Posterior vena cava (tissue), 2 donors: Measurements from ENCODE around the gene SAT2. TPM values are rescaled to one million over a fixed set of nuclear protein-coding genes. Genes with fewer than 3 reads are reported as not detected.

Source experiments
- DNase-seq: peaks from one replicate; pipeline ENCODE4 v3.0.0-alpha.2; 2020; ENCODE audit warnings: low spot score
- intact Hi-C, 2 donors: fragments of 100-400 bp; cut with DNase I; formaldehyde crosslinking; loops; one replicate each; pipeline versions ENCODE4 v1.14.1 to v1.14.2; 2022 to 2023
- long read RNA-seq, 2 donors: library from polyadenylated mRNA; unstranded; transcript quantifications; one replicate each; pipeline ENCODE4 v2.0.0, GENCODE V29; 2020 to 2021
- total RNA-seq, 2 donors: library from RNA; stranded (reverse); fragmentation: NEBNext Ultra II Directional; extraction: Animal tissue kit (Norgen Biotek cat#: 25700); gene quantifications; one replicate each; pipeline ENCODE4 v1.2.1, GENCODE V29; 2021
- donor health status: DM: yes; HTN: yes; CAD: no.
- donor health status: DM: yes; HTN: yes; CAD: no.

The SAT2 gene
- 10 to 100 TPM; 40.7 to 63.3 TPM for total RNA-seq
- long read RNA-seq, donor 1, partial matches to known transcripts: 2 of 16 reads
- long read RNA-seq, donor 1, other reads (novel, unspliced or antisense): 1 of 16 reads
- long read RNA-seq, donor 2, transcript SAT2-201 (6 exons, 946 nt): minor isoform, 7 of 35 reads
- long read RNA-seq, donor 2, transcript SAT2-202 (6 exons, 974 nt): major isoform, 16 of 35 reads
- long read RNA-seq, donor 2, partial matches to known transcripts: 3 of 35 reads
- long read RNA-seq, donor 2, other reads (novel, unspliced or antisense): 3 of 35 reads

DNA sequence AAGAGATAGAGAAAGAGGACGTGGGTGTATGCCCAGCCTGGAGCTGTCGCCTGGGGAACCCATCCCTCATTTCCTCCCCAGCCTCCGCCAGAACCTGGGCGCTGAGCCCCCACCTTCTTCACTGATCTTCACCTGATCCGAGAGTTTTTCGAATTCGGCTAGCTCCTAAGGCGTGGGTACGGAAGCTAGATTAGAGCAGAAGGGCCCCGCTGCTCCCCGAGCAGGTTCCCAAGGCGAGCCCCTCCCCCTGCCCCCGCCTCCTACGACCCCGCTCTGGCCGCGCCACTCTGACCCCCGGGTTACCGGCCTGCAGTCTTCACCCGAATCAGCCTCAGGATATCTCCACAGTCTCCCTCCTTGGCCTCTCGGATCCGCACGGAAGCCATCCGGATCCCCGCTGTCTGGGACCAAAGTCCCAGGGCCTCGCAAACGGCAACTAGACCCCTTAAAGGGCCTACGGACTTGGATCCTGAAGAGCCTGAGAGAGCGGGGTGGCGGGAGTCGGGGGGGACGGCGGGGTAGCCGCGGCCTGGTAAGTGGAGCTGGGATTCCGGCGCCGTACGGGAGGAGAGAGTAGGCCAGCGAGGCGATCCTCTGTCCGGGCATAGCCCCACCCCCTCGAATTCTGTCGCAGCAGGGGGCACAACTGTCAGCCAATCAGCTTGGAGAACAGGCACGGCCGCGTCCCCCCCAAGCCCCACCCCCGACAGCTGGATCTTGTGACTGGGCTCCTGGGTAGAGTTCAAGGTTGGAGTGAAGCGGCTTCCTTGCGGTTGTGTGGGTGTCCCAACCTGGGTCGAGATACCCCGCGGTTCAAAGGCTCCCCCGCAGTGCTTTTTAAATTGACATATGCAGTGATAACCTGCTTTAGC, at the start of gene SAT2:
Gene SAT2 (minus strand): TSS at position 572 of the 872 bp plus-strand sequence. CDS start 186 bp downstream, at position 386.
- intact Hi-C loops: no loop called here
- peak; percentile 97 for DNase-seq

DNA sequence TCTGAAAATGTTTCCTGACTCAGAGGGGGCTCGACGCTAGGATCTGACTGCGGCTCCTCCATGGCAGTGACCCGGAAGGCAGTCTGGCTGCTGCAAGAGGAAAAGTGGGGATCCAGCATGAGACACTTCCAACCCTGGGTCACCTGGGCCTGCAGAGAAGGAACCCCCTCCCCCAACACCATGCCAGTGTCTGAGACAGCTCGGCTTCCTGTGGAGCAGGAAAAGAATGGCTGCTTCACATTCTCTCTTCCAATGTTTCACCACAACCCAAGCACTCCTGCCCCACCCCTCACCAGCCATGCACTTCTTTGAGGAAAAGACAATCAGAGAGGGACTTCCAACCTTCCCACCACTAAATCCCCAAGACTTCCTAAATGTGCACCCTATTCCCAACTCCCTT, 48.9 kb upstream of the SAT2 start:
- no peak for DNase-seq
- intact Hi-C loops: no loop called here

DNA sequence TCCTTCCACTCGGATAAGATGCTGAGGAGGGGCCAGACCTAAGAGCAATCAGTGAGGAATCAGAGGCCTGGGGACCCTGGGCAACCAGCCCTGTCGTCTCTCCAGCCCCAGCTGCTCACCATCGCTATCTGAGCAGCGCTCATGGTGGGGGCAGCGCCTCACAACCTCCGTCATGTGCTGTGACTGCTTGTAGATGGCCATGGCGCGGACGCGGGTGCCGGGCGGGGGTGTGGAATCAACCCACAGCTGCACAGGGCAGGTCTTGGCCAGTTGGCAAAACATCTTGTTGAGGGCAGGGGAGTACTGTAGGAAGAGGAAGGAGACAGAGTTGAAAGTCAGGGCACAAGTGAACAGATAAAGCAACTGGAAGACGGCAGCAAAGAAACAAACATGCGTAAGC, 47.3 kb upstream of the SAT2 start:
- intact Hi-C loops: no loop called here
- no peak for DNase-seq

GRCh38 chr17:7673239-7673638, 45.6 kb upstream of the SAT2 start:
- intact Hi-C loops: no loop called here
- no peak for DNase-seq

GRCh38 chr17:7668482-7668881, 40.9 kb upstream of the SAT2 start:
- intact Hi-C loops: no loop called here
- DNase-seq: no peak

GRCh38 chr17:7667656-7668406, 40.2 kb upstream of the SAT2 start:
- no peak for DNase-seq

GRCh38 chr17:7656958-7657609, 29.5 kb upstream of the SAT2 start:
- intact Hi-C loops: no loop called here
- no peak for DNase-seq

More at GRCh38 chr17:7667656-7668406, 40.2 kb upstream of the SAT2 start:
- intact Hi-C loops: no loop called here

DNA sequence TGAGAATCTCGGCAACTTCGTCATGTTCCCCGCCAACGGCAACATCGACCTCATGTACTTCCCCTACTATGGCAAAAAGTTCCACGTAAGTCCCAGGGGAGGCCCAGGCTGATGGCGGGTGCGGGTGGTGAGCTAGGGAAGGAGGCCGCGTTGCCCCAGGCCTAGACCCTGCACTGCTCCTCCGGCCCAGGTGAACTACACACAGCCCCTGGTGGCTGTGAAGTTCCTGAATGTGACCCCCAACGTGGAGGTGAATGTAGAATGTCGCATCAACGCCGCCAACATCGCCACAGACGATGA, 27.9 kb upstream of the SAT2 start:
- intact Hi-C loops: no loop called here

DNA sequence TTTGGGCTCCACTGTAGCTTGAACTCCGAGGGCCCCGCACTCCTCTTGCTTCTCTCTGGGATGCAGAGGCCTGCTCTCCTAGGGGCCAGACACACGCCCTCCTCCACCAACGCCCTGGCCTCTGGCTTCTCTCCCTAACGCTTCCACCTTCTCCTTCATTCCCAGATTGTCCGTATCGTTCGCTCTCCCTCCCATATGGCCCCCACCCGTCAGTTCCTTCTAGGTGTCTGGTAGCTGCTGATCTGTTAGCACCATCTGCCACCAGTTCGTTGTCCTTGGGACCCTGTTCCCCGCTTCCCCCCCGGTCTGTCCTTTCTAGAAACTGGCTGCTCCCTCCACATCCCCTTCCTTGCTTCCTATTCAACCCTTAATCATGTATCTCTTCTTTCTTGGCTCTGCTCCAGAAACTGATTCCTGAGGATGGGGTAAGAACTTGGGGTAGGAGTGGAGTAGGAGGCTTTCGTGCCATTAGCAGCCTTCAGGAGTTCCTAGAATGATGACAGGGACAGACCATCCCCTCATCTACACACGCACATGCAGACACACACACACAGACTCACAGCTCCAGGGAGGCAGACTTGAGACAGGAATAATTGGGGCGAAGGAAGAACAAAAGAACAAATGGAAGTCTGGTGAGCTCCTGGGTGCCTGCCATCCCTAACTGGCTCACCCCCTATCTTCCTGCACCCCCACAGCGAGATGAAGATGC, 27.4 kb upstream of the SAT2 start:
- intact Hi-C loops: no loop called here

More for the DNA sequence above, 27.9 kb upstream of the SAT2 start:
- DNase-seq: no peak

DNA sequence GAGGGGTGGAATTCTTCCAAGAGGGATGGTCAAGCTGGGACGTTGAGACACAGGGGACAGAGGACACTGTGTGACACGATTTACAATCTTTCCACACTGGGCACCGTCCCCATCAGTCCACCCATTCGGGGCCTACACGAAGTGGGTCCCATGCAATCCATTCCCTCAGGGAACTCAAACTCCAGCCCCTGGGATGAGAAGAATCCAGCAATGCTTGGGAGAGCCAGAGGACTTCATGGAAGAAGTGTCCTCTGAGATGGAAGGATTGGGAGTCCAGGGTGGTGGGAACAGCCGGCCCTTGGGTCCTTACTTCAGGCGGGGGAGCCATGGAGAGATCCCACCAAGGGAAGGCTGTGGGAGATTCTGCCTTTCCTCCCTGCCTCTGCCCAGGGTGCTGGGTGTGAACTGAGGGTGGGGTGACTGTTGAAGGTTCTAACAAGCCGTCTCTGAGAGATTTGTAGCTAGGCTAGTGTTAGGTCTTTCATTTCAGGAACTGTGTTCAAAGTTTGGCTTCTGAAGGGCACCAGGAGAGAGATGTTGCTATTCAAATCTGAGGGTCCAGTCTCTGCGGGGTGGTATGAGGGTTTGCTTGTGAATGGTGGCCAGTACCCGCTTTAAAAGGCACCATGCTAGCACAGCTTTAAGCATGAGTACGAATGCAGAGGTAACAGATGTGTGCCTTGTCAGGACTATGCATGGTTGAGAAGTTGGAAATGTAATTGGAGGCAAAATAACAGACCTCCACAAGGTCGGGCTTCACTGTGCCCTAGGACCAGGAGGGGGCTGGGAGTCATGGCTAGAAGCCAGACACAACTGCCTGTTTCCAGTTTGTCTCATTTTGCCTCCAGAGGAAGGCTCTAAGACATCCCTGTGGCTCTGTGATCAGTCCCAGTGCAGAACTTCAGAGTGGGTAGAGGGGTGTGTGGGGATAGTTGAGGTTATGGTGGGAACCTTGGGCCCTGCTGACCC, 25.1 kb upstream of the SAT2 start:
- intact Hi-C loops: no loop called here
- DNase-seq: no peak

More for the DNA sequence above, 27.4 kb upstream of the SAT2 start:
- no peak for DNase-seq

DNA sequence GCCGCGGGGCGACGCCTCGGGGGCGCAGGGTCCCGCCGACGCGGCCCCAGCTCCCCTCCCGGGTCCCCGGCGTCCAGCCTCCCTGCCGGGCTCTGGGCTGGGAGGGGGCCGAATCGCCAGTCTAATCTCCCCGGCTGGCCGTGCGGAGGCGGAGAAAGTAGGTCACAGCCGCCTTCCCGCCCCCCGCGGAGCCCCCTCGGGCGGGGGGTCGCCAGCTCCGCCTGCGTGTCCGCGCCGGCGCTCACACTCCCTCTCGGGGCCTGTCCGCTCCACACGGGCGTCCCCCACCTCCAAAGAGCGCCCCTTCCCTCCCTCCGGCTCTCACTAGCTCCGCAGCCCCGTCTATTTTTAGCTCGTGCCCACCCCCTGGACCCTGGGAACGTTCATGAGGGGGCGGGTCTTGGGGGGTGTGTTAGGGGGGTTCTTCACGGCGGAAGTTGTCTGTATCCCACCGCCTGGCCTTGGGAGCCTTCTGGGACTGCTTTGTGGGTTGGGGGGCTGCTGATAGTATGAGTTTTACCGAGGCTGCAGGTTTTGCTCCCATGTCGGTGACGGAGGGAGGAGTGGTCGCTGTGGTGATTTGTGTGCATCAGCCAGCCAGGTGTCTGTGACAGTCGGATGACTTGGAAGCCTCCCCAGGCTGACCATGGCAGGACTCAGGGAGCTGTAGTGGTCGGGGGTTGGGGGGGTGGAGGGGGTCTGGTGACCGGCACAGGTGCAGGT, 24.2 kb upstream of the SAT2 start:
- intact Hi-C loops: no loop called here
- DNase-seq: no peak

DNA sequence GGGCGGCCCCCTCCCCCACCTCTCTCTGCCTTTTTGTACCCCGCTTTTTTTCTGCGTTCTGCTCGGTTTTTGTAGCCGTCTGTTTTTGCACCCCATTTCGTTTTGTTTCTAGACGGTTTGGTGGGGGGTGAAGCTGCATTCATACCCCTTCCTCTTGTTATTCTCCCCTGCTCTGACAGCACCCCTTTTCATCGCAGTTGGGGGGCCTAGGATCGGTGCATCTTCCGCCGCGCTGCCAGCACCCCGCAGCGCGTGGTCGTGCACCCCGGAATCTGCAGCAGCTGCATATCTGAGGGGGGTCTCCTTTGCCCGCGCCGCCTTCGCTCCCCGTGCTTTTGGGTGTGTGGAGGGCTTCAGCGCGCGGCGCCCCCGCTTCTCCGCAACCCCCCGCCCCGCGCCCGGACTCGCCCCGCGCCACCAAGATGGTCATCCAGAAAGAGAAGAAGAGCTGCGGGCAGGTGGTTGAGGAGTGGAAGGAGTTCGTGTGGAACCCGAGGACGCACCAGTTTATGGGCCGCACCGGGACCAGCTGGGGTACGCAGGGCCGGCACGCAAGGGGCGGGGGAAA, 23.6 kb upstream of the SAT2 start:
- no peak for DNase-seq
- intact Hi-C loops: no loop called here

- intact Hi-C loops: no loop called here
- no peak for DNase-seq
Measured at GRCh38 chr17:7650509-7651096, 23.0 kb upstream of the SAT2 start, which contains the start of gene ATP1B2. Gene ATP1B2, plus strand, starts transcription at chr17:7650926. Its CDS starts 593 bp downstream, at chr17:7651519.

- intact Hi-C loops: no loop called here
- no peak for DNase-seq
Measured at GRCh38 chr17:7647018-7647417, 19.4 kb upstream of the SAT2 start.

- intact Hi-C loops: no loop called here
- no peak for DNase-seq
Measured at GRCh38 chr17:7646457-7646856, 18.8 kb upstream of the SAT2 start.

DNA sequence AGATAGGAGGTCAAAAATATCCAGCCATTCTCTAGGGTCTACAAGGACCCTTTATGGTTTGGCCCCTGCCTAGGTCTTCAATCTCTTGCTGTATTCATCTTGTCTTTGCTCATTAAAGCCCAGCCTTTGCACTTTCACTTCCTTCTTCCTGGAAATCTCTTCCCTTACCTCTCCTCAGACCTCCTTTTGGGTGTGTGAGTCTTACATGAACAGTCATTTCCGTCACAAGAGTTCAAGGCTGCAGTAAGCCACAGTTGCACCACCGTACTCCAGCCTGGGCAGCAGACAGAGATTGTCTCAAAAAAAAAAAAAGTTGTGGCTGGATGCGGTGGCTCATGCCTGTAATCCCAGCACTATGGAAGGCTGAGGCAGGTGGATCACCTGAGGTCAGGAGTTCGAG, 17.2 kb upstream of the SAT2 start:
- no peak for DNase-seq
- intact Hi-C loops: no loop called here
